Left hindlimb (tissue), 1 donor: ENCODE measurements around the gene LUZP2.
A peak's percentile ranks its signal among the peaks of the same experiment; 100 is the strongest.
"Not testable (repeated sequence)": the region's sequence is repeated elsewhere in the genome, so short reads cannot be mapped to it uniquely, and the experiment has no call there.

Experiments used
- DNase-seq: peaks from one replicate; pipeline ENCODE4 v3.0.0-alpha.2; 2018

LUZP2 gene

DNA sequence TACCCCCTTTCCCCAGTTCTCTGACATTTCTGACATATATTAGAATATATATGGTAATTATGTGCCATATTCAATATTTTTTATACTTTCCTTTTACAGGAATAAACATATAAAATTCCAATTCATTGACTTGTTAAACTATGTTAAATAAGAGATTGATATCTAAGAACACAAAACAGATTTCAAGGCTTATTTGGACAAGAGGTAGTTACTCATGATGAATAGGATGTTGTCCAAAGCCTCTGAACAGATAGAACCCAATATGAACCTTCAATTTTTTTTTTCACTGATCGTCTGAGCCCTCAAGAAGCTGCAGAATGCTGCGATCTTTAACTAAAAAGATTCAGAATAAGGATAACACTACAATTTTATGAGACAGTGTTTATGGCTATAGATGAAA is 340.3 kb downstream of the LUZP2 start:
- DNase-seq, result no peak

DNA sequence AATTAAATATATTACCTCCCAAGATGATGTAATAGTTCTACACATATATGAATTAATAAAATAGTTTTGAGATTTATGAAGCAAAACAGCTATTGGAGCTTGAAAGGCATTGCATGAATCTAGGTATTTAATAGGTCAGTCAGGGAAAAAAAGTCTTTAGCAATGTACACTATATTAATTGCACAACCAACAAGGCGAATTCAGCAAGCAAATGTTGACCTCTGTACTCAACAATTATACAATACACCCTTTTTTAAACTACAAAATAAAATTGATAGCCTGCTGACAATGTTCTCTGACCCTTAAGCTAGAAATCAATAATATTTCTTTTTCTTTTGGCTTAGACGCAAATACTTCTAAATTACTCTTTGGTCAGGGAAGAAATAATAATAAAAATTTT is 345.5 kb downstream of the LUZP2 start:
- DNase-seq, result no peak

DNA sequence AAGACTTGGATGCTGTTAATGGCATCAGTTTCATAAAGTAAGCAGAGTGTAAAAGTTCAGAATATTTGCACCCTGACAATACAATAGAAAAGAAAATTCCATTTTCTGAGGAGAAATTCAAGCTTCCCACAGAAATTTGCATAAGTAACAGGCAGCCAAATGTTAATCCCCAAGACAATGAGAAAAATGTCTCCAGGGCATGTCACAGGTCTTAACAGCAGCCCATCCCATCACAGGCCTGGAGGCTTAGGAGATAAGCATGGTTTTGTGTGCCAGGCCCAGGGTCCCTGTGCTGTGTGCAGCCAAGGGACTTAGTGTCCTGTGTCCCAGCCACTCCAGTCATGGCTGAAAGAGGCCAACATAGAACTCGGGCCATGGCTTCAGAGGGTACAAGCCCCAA is 347.6 kb downstream of the LUZP2 start:
- no peak for DNase-seq

- no peak for DNase-seq
Measured at GRCh38 chr11:24848857-24849256, 352.0 kb downstream of the LUZP2 start.

GRCh38 chr11:24855951-24856350 is 359.1 kb downstream of the LUZP2 start:
- no peak for DNase-seq

DNA sequence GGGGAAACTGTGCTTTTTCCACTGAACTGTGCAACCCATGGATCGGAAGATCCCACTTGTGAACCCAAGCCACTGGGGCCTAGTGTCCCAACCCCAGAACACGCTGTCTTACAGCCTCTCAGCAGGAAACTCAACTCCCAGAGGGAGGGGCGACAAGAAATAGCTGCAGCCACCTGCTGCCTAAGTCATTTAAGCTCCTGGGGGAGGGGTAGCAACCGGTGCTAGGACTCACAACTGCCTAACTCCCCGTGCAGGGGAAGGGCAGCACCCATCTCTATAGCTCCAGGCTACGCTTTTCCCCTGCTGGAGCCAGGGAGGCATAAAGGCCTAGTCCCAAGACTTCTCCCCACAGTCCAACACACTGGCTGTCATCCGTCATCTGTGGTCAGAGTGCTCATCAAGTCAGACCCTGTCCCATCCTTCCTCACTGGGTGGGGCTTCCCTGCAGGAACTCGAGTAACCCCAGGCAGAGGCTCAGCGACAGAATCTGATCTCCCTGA is 363.0 kb downstream of the LUZP2 start:
- no peak for DNase-seq

- DNase-seq, result no peak
Measured at GRCh38 chr11:24861440-24861839, 364.6 kb downstream of the LUZP2 start.

GRCh38 chr11:24866743-24867142 is 369.9 kb downstream of the LUZP2 start:
- no peak for DNase-seq

DNA sequence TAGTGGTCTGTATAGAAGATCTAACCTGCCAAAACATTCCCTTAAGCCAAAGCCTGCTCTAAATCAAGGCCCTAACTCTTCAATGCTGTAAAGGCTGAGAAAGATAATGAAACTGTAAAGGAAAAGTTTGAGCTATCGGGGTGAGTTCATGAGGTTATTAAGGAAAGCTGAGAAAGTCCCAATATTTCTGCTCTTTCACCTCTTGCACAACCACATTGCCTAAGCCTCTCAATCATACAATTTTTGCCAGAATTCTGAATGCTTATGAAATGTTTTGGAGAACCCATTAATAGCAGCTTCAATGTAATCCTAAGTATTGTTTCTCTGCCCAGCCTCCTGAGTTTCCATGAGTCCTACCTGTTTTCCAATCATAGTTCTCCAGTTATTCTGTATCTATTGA is 373.2 kb downstream of the LUZP2 start:
- no peak for DNase-seq

DNA sequence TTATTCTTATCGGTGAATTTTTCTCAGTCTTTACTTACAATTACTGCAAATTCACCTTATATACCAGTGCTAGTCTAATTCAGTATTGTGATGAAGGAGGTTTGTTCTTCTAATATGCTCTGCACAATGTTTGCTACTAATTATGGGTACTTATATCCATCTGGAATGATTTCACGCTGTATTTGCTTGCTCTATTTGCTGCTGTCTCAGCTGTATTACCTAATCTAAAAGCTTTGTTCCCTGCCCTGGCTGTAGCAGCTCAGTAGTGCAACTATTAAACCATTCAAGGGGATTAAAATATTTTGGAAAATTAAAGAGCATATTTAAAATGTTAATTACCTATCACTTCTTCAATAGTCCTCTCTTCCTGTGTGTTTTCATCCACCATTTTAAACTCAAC is 375.3 kb downstream of the LUZP2 start:
- DNase-seq, result no peak

DNA sequence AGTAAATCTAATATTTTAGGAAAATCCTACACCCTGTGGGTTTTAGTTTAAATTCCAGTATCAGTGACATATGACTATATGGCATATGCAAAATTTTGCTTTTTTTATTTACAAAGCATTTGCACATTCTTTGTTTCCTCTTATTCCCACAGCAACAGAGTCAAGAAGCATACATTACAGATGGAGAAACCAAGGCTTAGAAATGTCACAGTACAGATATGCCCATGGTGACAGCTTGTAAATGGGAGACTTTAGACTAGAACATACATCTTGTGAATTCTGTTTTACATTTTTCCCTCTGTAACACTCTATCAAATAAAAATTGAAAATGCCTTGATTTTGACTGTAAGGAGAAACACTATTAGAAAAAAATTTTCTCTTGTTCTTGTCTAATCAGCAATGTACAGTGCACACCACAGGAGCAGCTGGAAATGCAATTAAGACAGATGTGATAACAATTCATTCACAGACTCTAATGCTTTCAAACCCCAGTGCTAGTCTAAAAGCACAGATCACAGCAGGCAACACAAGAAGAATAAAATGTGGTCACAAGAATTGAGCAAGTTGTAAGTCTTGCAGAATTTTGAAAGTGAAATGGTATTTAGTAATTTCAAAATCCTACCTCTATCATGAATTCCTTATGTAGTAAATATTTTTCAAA is 375.9 kb downstream of the LUZP2 start:
- no peak for DNase-seq

DNA sequence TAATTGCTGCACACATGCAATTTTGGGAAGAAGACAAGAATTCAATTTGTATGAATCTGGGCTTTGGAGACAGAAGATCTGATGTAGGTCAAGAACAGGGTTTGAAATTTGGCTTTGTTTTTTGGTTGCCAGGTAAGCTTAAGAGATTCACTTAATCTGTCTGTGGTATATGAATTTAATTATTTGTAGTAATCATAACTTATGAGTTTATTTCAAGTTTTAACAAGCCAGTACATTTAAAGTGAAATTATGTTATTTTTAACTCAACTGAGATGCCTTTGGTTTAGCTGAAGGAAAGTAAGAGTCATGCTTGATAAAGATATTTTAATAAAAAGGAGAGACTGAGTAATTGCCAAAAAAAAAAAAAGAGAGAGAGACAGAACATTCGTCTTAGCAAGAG is 384.1 kb downstream of the LUZP2 start:
- DNase-seq, result no peak

DNA sequence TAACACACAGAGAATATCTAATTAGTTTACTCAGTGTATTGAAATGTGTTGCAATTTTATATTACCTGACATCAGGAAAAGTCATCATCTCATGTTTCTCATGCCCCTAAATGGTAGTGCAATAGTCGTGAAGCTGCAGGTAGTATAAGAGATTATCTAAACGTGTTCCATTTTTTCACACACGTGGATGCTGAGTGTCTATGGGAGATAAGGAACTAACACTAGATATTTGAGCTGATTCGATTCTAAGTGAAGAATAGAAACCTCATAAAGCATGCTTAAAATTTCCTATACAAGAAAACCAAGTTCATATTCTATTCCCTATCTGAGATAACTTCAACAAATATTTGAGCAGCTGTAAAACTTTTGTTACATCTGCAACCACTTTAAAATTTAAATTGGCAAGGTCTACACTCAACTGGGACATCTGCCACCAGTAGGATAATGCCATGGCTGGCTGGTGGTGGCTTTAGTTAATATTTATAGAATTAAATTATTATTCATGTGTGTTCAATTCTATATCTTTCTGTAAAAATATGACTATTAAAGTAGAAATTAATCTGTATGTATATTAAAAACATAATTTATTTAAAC is 388.8 kb downstream of the LUZP2 start:
- no peak for DNase-seq

DNA sequence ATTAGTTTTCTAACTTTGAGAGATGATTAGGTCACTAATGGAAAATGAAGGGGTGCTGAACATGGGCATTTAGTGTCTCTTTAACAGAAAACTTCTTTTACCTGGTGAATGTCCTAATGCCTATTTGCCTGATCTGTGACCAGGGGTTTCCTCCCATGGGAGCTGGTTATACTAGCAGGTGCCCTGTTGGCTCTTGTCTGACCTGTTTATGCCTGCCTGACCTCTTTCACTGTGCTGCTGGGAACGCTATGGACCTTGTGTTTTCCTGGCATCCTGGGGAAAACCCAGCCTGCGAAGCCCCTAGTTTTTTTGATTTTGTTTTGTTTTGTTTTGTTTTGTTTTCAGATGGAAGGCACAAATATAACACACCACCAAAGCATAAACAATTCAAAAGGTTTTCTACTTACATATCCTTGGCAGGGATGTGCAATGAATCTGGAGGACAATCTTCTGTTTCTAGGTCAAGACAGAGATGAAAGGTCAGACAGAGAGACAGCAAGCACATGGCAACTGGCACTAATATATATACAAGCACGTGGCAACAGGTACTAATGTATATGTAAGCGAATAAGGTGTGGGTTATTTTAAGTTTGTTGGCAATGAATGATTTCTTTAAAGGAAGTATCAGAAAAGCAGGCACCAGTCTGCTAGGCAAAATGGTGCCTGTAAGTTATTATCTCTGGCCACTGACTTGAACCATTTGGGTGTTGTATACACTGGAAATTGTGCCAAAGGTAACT is 390.2 kb downstream of the LUZP2 start:
- DNase-seq, result no peak

- DNase-seq, result no peak
Measured at GRCh38 chr11:24890426-24890825, 393.6 kb downstream of the LUZP2 start.

DNA sequence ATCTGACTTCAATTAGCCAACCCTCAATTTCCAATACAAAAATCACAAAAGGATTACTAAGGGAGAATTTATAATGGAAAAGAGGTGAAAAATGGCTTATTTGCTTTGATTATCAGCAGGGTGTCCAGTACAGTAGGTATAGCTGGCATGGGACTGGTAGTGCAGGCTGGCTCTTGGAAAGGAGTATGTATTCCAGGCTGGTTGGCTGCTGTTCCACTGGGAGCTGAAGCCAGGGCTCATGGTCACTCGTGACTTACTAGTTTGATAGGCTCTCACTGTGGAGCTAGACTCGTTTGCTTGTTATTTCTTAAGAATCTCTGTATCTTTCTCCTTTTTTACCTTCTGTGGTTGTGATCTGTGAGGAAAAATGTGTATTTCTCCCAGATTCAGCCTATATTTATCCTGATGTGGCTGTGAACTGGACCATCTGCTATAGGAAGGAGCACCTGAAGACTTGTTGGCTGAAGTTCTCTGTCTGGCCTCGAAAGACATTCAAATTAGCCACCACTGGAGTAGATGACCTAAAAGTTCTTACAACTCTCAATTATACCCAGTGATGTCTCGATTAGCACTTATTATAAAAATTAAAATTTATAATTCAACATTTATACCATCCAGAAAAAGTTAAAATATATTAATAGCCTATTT is 395.1 kb downstream of the LUZP2 start:
- DNase-seq, result not testable (repeated sequence)

- DNase-seq, result peak; percentile 13
Measured at GRCh38 chr11:24896118-24896835, 399.4 kb downstream of the LUZP2 start.

DNA sequence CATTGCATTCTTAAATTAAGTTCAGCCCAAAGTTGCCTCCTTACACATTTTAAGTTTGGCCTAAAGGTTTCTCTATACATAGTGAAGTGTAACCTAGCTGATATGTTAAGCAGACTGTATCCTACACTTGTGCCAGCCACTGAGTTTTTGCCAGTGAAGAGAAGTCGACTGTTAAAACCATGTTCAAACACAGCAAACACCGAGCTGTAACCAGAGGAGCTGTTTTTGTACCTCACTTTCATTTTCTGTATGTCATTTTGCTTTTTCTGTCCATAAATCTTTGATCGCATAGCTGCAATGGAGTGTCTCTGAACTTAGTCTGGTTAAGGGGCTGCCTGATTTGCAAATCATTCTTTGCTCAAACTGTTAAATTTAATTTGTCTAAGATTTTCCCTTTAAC is 403.7 kb downstream of the LUZP2 start:
- DNase-seq, result no peak

GRCh38 chr11:24900960-24901549 is 404.2 kb downstream of the LUZP2 start:
- no peak for DNase-seq

- DNase-seq, result no peak
Measured at GRCh38 chr11:24903555-24903954, 406.7 kb downstream of the LUZP2 start.

- DNase-seq, result no peak
Measured at GRCh38 chr11:24925091-24925490, 428.2 kb downstream of the LUZP2 start.
